ENCODE results near the gene FNIP1. TPM values are rescaled to one million over a fixed set of nuclear protein-coding genes. Genes with fewer than 3 reads are reported as not detected.

The FNIP1 gene
- total RNA-seq, 1 donor from 2014 or later = 14.4 TPM

DNA sequence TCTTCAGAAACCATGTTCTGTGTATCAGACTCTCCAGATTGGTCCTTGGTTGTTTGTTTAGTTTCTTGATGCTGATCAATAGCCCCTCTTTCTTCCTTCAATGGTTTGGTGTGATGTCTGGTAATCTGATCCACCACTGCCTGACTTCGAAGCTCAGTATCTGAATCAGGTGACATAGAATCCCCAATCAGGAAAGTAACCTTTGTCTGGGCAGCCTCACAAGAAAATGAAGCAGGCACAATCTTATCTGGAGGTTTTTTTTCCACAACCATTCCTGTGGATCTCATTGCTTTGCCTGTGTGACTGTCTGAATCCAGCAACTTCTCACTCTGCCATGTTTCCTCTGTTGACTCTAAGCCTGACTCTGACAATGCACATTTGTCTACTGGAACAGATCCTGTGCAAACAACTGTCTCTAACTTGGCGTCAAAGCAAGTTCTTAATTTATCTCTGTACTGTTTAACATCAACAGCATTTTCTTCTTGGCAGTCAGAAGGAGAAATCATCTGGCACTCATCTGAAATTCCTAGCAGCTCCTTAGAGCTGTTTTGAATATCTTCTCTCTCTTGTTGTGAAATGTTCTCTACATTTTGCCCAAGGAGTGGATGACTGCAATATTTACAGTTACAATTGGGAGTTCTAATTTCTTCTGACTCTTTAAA is 124.7 kb downstream of the FNIP1 start:
- DNase-seq (ENCODE audit: low read depth) = no peak
- H3K4me3 ChIP-seq (ENCODE audit: low read depth, low read length) = no peak overlapping the region
- TF ChIP-seq, protein P1, sequence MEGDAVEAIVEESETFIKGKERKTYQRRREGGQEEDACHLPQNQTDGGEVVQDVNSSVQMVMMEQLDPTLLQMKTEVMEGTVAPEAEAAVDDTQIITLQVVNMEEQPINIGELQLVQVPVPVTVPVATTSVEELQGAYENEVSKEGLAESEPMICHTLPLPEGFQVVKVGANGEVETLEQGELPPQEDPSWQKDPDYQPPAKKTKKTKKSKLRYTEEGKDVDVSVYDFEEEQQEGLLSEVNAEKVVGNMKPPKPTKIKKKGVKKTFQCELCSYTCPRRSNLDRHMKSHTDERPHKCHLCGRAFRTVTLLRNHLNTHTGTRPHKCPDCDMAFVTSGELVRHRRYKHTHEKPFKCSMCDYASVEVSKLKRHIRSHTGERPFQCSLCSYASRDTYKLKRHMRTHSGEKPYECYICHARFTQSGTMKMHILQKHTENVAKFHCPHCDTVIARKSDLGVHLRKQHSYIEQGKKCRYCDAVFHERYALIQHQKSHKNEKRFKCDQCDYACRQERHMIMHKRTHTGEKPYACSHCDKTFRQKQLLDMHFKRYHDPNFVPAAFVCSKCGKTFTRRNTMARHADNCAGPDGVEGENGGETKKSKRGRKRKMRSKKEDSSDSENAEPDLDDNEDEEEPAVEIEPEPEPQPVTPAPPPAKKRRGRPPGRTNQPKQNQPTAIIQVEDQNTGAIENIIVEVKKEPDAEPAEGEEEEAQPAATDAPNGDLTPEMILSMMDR (conservative IDR thresholded peaks at IDR 0.05; ENCODE audit: low read depth, low read length) = no peak

DNA sequence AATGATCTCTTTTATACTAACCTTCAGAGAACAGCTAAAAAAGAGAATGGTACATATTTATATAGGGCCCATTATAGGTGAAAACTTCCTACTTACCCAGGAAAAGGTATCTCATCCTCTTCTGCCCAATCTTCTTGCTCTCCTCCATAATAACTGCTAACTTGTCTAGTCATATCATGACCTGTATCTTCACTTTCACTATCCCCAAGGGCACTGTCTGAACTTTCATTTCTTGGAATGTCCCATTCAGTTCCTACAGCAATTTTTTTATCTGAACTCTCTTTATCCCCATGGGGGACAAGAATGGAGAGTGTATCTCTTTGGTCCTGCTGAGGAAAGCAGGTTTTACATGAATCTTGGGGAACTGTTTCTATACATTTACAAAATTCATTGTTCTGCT is 125.4 kb downstream of the FNIP1 start:
- DNase-seq (ENCODE audit: low read depth) = no peak
- TF ChIP-seq, protein P1 (conservative IDR thresholded peaks at IDR 0.05; ENCODE audit: low read depth, low read length) = no peak
- H3K4me3 ChIP-seq (ENCODE audit: low read depth, low read length) = no peak overlapping the region

DNA sequence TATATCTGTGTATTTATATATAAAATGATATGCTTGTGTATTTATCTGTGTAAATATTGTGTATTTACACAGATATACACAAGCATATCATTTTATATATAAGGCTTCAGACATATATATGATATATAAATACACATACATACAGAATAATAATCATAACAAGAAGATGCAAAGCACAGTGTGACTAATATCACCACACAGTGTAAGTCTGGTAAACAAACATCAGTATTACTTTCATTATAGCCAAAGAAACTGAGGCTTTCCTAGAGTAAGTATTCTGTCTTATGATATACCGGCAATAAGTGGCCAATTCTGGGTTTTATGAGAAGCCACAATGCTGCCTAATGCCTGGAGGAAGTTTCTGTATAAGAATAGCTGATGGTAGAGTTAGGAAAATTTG is 131.9 kb downstream of the FNIP1 start:
- TF ChIP-seq, protein P1 (conservative IDR thresholded peaks at IDR 0.05; ENCODE audit: low read depth, low read length) = no peak
- H3K4me3 ChIP-seq (ENCODE audit: low read depth, low read length) = no peak overlapping the region
- no peak for DNase-seq (ENCODE audit: low read depth)

DNA sequence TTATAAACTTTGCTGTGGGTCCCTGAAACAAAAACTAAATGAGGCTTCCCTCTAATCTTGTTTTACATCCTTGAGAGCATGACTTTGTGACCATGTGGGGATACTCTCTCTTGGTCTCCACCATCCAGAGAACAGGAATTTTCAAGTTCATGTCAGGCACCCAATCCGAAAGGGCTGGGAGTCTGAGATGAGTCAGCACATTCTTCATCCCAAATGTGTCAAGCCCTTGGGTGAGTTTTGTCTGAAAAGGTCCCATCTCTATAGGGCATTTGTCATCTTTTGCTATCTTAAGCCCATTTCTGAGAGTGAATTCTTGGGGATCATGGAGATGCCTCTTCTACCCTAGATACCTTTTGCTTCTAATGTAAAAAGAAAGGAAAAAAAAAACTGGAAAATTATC is 134.9 kb downstream of the FNIP1 start:
- no peak for DNase-seq (ENCODE audit: low read depth)
- TF ChIP-seq, protein P1 (conservative IDR thresholded peaks at IDR 0.05; ENCODE audit: low read depth, low read length) = no peak
- no peak overlapping the region for H3K4me3 ChIP-seq (ENCODE audit: low read depth, low read length)

DNA sequence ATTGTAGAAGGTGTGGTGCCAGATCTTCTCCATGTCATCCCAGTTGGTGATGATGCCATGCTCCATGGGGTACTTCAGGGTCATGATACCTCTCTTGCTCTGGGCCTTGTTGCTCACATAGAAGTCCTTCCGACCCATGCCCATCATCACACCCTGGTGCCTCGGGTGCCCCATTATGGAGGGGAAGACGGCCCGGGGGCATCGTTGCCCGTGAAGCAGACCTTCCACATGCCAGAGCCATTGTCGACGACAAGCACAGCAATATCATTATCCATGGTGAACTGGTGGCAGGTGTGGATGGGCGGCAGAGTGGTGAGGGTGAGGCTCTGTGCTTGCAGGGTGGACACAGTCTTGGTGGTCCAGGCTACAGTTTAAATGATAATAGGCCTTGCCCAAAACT is 137.0 kb downstream of the FNIP1 start:
- DNase-seq (ENCODE audit: low read depth) = no peak
- TF ChIP-seq, protein P1 (conservative IDR thresholded peaks at IDR 0.05; ENCODE audit: low read depth, low read length) = no peak
- no peak overlapping the region for H3K4me3 ChIP-seq (ENCODE audit: low read depth, low read length)

DNA sequence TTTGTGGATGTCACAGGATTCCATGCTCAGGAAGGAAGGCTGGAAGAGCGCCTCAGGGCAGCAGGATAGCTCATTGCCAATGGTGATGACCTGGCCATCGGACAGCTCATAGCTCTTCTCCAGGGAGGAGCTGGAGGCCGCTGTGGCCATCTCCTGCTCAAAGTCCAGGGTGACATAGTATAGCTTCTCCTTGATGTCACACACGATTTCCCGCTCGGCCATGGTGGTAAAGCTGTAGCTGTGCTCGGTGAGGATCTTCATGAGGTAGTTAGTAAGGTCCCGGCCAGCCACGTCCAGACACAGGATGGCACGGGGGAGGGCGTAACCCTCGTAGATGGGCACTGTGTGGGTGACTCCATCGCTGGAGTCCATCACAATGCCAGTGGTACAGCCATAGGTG is 137.5 kb downstream of the FNIP1 start:
- DNase-seq (ENCODE audit: low read depth) = no peak
- TF ChIP-seq, protein P1 (conservative IDR thresholded peaks at IDR 0.05; ENCODE audit: low read depth, low read length) = no peak
- no peak overlapping the region for H3K4me3 ChIP-seq (ENCODE audit: low read depth, low read length)

DNA sequence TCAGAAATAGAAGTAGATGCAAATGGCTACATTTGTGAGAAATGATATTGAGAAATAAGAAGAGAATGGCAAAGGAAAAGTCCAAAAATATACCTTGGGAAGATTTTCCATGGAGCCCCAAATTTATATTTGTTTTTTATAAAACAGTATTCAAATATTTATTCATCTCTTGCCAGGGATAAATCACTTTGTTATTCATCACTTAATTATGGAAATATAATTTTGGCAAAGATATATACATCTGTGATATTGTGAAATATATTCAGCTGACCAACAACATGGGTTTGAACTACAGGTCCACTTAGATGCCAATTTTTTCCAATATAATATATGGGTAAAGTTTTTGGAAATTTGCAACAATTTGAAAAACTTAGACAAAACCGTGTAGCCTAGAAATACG is 142.0 kb downstream of the FNIP1 start:
- no peak for DNase-seq (ENCODE audit: low read depth)

More for the DNA sequence above, 142.0 kb downstream of the FNIP1 start:
- no peak overlapping the region for H3K4me3 ChIP-seq (ENCODE audit: low read depth, low read length)
- TF ChIP-seq, protein P1 (conservative IDR thresholded peaks at IDR 0.05; ENCODE audit: low read depth, low read length) = no peak
